ENCODE data around the gene MESP2.

Gene MESP2

DNA sequence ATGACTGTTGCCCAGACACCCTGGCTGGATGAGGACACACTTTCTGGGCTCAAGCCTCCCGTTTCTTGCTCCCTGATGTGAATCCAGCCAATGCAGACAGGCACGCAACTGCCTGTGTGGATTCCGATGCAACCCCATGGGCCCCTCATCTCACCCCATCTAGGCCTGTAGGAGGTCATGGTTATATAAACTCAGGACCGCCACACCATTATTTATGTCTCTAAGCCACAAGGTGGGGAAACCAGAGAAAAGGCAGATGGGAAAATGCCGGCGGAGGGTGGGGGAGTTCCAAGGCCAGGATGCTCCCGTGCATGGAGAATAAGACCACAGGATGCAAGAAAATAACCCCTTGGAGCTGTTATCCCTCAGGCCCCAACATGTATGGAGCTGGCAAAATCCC, 27.1 kb upstream of the MESP2 start:
- H3K4me3 ChIP-seq (ENCODE audit: low read length, poor library complexity, severe bottlenecking): no peak overlapping the region
- no peak overlapping the region for H2AFZ ChIP-seq (ENCODE audit: low read length)
- no peaks in the 10 kb centered on the region for H3K9me2 ChIP-seq (replicated peaks; ENCODE audit: low read depth, low read length)
- no peaks in the 10 kb centered on the region for H3K4me1 ChIP-seq (ENCODE audit: insufficient read depth, low read length, poor library complexity, severe bottlenecking)
- no peaks in the 10 kb centered on the region for H3K27me3 ChIP-seq (ENCODE audit: insufficient read depth, low read length, poor library complexity, severe bottlenecking)
- no peaks in the 10 kb centered on the region for H3K79me2 ChIP-seq (ENCODE audit: insufficient read depth, low read length)
- no peak overlapping the region for H3K4me2 ChIP-seq (ENCODE audit: low read depth, low read length, poor library complexity, severe bottlenecking)
- no peaks in the 10 kb centered on the region for H3K36me3 ChIP-seq (ENCODE audit: insufficient read depth, low read length)
- TF ChIP-seq, protein P1, sequence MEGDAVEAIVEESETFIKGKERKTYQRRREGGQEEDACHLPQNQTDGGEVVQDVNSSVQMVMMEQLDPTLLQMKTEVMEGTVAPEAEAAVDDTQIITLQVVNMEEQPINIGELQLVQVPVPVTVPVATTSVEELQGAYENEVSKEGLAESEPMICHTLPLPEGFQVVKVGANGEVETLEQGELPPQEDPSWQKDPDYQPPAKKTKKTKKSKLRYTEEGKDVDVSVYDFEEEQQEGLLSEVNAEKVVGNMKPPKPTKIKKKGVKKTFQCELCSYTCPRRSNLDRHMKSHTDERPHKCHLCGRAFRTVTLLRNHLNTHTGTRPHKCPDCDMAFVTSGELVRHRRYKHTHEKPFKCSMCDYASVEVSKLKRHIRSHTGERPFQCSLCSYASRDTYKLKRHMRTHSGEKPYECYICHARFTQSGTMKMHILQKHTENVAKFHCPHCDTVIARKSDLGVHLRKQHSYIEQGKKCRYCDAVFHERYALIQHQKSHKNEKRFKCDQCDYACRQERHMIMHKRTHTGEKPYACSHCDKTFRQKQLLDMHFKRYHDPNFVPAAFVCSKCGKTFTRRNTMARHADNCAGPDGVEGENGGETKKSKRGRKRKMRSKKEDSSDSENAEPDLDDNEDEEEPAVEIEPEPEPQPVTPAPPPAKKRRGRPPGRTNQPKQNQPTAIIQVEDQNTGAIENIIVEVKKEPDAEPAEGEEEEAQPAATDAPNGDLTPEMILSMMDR (conservative IDR thresholded peaks at IDR 0.05; ENCODE audit: low read length): no peak
- TF ChIP-seq EZH2phosphoT487 (IDR thresholded peaks at IDR 0.05; ENCODE audit: borderline replicate concordance): no peak
- no peaks in the 10 kb centered on the region for H3F3A ChIP-seq (ENCODE audit: low read depth)
- H4K20me1 ChIP-seq (ENCODE audit: insufficient read depth, low read length, poor library complexity, severe bottlenecking): no peaks in the 10 kb centered on the region
- no peak overlapping the region for H3K9ac ChIP-seq (ENCODE audit: low read depth, low read length, poor library complexity, severe bottlenecking)
- H3K9me3 ChIP-seq (ENCODE audit: insufficient read depth, low read depth, low read length): no peaks in the 10 kb centered on the region

GRCh38 chr15:89749526-89749925, 26.6 kb upstream of the MESP2 start:
- no peak overlapping the region for H3K4me2 ChIP-seq (ENCODE audit: low read depth, low read length, poor library complexity, severe bottlenecking)
- no peak overlapping the region for H3K4me3 ChIP-seq (ENCODE audit: low read length, poor library complexity, severe bottlenecking)
- H2AFZ ChIP-seq (ENCODE audit: low read length): no peak overlapping the region
- no peaks in the 10 kb centered on the region for H4K20me1 ChIP-seq (ENCODE audit: insufficient read depth, low read length, poor library complexity, severe bottlenecking)
- H3K4me1 ChIP-seq (ENCODE audit: insufficient read depth, low read length, poor library complexity, severe bottlenecking): no peaks in the 10 kb centered on the region
- no peaks in the 10 kb centered on the region for H3K27me3 ChIP-seq (ENCODE audit: insufficient read depth, low read length, poor library complexity, severe bottlenecking)
- no peak overlapping the region for H3K9ac ChIP-seq (ENCODE audit: low read depth, low read length, poor library complexity, severe bottlenecking)
- TF ChIP-seq, protein P1 (conservative IDR thresholded peaks at IDR 0.05; ENCODE audit: low read length): no peak
- TF ChIP-seq EZH2phosphoT487 (IDR thresholded peaks at IDR 0.05; ENCODE audit: borderline replicate concordance): no peak
- H3F3A ChIP-seq (ENCODE audit: low read depth): no peaks in the 10 kb centered on the region
- no peaks in the 10 kb centered on the region for H3K79me2 ChIP-seq (ENCODE audit: insufficient read depth, low read length)
- no peaks in the 10 kb centered on the region for H3K9me3 ChIP-seq (ENCODE audit: insufficient read depth, low read depth, low read length)
- H3K9me2 ChIP-seq (replicated peaks; ENCODE audit: low read depth, low read length): no peaks in the 10 kb centered on the region
- H3K36me3 ChIP-seq (ENCODE audit: insufficient read depth, low read length): no peaks in the 10 kb centered on the region

- H3K9me2 ChIP-seq (replicated peaks; ENCODE audit: low read depth, low read length): no peaks in the 10 kb centered on the region
- H4K20me1 ChIP-seq (ENCODE audit: insufficient read depth, low read length, poor library complexity, severe bottlenecking): no peaks in the 10 kb centered on the region
- H3K4me1 ChIP-seq (ENCODE audit: insufficient read depth, low read length, poor library complexity, severe bottlenecking): no peaks in the 10 kb centered on the region
- no peaks in the 10 kb centered on the region for H3K79me2 ChIP-seq (ENCODE audit: insufficient read depth, low read length)
- H3F3A ChIP-seq (ENCODE audit: low read depth): no peaks in the 10 kb centered on the region
- peak overlapping the region; percentile 69 for H3K4me2 ChIP-seq (ENCODE audit: low read depth, low read length, poor library complexity, severe bottlenecking)
- H2AFZ ChIP-seq (ENCODE audit: low read length): peak overlapping the region; percentile 60; the same call in 1 of the 2 replicates
- no peaks in the 10 kb centered on the region for H3K9me3 ChIP-seq (ENCODE audit: insufficient read depth, low read depth, low read length)
- H3K27me3 ChIP-seq (ENCODE audit: insufficient read depth, low read length, poor library complexity, severe bottlenecking): no peaks in the 10 kb centered on the region
- H3K36me3 ChIP-seq (ENCODE audit: insufficient read depth, low read length): no peaks in the 10 kb centered on the region
- peak overlapping the region; percentile 76 for H3K4me3 ChIP-seq (ENCODE audit: low read length, poor library complexity, severe bottlenecking)
- peak overlapping the region; percentile 74 for H3K9ac ChIP-seq (ENCODE audit: low read depth, low read length, poor library complexity, severe bottlenecking)
- TF ChIP-seq EZH2phosphoT487 (IDR thresholded peaks at IDR 0.05; ENCODE audit: borderline replicate concordance): no peak
- TF ChIP-seq, protein P1 (conservative IDR thresholded peaks at IDR 0.05; ENCODE audit: low read length): no peak
Observed at GRCh38 chr15:89749951-89750559, 26.1 kb upstream of the MESP2 start.
